ENCODE results near the gene VIPAS39. TPM values are rescaled to one million over a fixed set of nuclear protein-coding genes. Genes with fewer than 3 reads are reported as not detected.
A peak's percentile ranks its signal among the peaks of the same experiment; 100 is the strongest.

Gene VIPAS39
- total and polyA plus RNA-seq, 2 of the 4 experiments (the other 2 are of a cell fraction): 19.0 to 43.0 TPM

DNA sequence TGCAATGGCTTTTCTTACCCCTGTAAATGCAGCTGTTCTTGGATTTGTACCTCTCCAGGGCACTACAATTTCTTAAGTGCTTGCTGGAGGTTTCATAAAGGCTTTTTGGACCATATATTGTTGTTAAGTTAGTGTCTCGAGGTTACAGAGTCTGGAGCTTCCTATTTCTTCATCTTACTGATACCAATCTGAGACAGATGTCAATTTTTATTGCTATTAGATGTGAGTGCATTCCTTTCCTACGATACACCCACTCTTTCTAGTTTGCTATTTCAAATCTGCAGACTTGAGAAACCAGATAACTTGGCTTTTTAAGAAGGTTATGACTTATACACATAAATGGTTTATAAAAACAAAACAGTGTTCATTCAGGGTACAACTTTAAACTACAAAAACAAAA, 36.2 kb downstream of the VIPAS39 start:
- DNase-seq (peak; percentile 46), ATAC-seq (ENCODE audit: low read depth) (peak; percentile 35; the same call in 1 of the 2 replicates)
- peaks cover 19% of the 10 kb centered on the region for H3K36me3 ChIP-seq (ENCODE audit: control insufficient read depth, insufficient read depth, low read length)
- intact Hi-C loops (cut with micrococcal nuclease) (no loop called here), dilution Hi-C loops (cut with HindIII; ENCODE audit: low sequenced_read_pairs, unreplicated experiment) (no loop called here), in situ Hi-C loops (cut with MboI; ENCODE audit: low sequenced_read_pairs) (no loop called here)
- no peak overlapping the region for H3K4me2 ChIP-seq (ENCODE audit: low read depth, low read length)
- no peaks in the 10 kb centered on the region for H4K20me1 ChIP-seq (ENCODE audit: insufficient read depth, low read length)
- H3K4ac ChIP-seq (ENCODE audit: low read depth, low read length): no peak overlapping the region
- no peak overlapping the region for H3K14ac ChIP-seq (replicated peaks; ENCODE audit: low read depth, low read length)
- no CpG with 5 or more reads among the region's 2 CpGs for WGBS, 2 experiments (ENCODE audit: extremely low coverage in 2 of 2, insufficient read length in 1 of 2)
- H2BK15ac ChIP-seq (ENCODE audit: low read depth, low read length): no peak overlapping the region
- H3K9ac ChIP-seq (ENCODE audit: low read depth, low read length): no peak overlapping the region
- H2AFZ ChIP-seq (replicated peaks; ENCODE audit: low read length, poor library complexity): no peak overlapping the region
- H2BK20ac ChIP-seq (ENCODE audit: low read depth, low read length): no peak overlapping the region
- no peak overlapping the region for H2BK120ac ChIP-seq (ENCODE audit: low read depth, low read length)
- H3K4me1 ChIP-seq (ENCODE audit: control insufficient read depth, insufficient read depth, low read length): no peaks in the 10 kb centered on the region
- peaks cover 8% of the 10 kb centered on the region; the same call in 1 of the 2 replicates for H3K9me3 ChIP-seq (ENCODE audit: control insufficient read depth, insufficient read depth, low read length)
- no peaks in the 10 kb centered on the region for H3K27me3 ChIP-seq (ENCODE audit: control insufficient read depth, insufficient read depth, low read length)
- no peak overlapping the region for H4K91ac ChIP-seq (ENCODE audit: insufficient read depth, low read depth, low read length)
- H3K9me1 ChIP-seq (ENCODE audit: insufficient read depth, low read length): no peaks in the 10 kb centered on the region
- H3K18ac ChIP-seq (ENCODE audit: low read depth, low read length): no peak overlapping the region
- H3K56ac ChIP-seq (ENCODE audit: extremely low read depth, insufficient read depth, low read length): no peak overlapping the region
- CTCF ChIA-PET: no interaction called here
- no peak overlapping the region for H4K5ac ChIP-seq (ENCODE audit: low read depth, low read length)
- TF ChIP-seq MAZ (IDR thresholded peaks at IDR 0.05; ENCODE audit: borderline replicate concordance, low read depth, low read length) (no peak), POLR2A (IDR thresholded peaks at IDR 0.05; ENCODE audit: low read depth, low read length) (no peak), CHD1 (IDR thresholded peaks at IDR 0.05; ENCODE audit: low read depth, low read length) (no peak), RAD21 (IDR thresholded peaks at IDR 0.05; ENCODE audit: low read length) (no peak), RFX5 (IDR thresholded peaks at IDR 0.05; ENCODE audit: low read depth, low read length) (no peak), BHLHE40 (IDR thresholded peaks at IDR 0.05; ENCODE audit: low read depth, low read length) (no peak), RCOR1 (IDR thresholded peaks at IDR 0.05; ENCODE audit: insufficient replicate concordance, low read length) (no peak), SMC3 (IDR thresholded peaks at IDR 0.05; ENCODE audit: low read depth, low read length) (no peak), CEBPB (IDR thresholded peaks at IDR 0.05; ENCODE audit: low read depth, low read length) (no peak), FOS (IDR thresholded peaks at IDR 0.05; ENCODE audit: low read depth, low read length) (no peak), MAFK (IDR thresholded peaks at IDR 0.05; ENCODE audit: low read depth, low read length) (no peak), NFE2L2 (IDR thresholded peaks at IDR 0.05; ENCODE audit: low read depth, low read length) (no peak), MXI1 (IDR thresholded peaks at IDR 0.05; ENCODE audit: borderline replicate concordance, low read depth, low read length) (no peak)
- TF ChIP-seq, protein P1, sequence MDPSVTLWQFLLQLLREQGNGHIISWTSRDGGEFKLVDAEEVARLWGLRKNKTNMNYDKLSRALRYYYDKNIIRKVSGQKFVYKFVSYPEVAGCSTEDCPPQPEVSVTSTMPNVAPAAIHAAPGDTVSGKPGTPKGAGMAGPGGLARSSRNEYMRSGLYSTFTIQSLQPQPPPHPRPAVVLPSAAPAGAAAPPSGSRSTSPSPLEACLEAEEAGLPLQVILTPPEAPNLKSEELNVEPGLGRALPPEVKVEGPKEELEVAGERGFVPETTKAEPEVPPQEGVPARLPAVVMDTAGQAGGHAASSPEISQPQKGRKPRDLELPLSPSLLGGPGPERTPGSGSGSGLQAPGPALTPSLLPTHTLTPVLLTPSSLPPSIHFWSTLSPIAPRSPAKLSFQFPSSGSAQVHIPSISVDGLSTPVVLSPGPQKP (IDR thresholded peaks at IDR 0.05; ENCODE audit: borderline replicate concordance, low read depth, low read length): no peak
- TF ChIP-seq, protein P2, sequence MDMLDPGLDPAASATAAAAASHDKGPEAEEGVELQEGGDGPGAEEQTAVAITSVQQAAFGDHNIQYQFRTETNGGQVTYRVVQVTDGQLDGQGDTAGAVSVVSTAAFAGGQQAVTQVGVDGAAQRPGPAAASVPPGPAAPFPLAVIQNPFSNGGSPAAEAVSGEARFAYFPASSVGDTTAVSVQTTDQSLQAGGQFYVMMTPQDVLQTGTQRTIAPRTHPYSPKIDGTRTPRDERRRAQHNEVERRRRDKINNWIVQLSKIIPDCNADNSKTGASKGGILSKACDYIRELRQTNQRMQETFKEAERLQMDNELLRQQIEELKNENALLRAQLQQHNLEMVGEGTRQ (IDR thresholded peaks at IDR 0.05; ENCODE audit: low read depth, low read length): no peak
- TF ChIP-seq, protein P3, sequence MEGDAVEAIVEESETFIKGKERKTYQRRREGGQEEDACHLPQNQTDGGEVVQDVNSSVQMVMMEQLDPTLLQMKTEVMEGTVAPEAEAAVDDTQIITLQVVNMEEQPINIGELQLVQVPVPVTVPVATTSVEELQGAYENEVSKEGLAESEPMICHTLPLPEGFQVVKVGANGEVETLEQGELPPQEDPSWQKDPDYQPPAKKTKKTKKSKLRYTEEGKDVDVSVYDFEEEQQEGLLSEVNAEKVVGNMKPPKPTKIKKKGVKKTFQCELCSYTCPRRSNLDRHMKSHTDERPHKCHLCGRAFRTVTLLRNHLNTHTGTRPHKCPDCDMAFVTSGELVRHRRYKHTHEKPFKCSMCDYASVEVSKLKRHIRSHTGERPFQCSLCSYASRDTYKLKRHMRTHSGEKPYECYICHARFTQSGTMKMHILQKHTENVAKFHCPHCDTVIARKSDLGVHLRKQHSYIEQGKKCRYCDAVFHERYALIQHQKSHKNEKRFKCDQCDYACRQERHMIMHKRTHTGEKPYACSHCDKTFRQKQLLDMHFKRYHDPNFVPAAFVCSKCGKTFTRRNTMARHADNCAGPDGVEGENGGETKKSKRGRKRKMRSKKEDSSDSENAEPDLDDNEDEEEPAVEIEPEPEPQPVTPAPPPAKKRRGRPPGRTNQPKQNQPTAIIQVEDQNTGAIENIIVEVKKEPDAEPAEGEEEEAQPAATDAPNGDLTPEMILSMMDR (conservative IDR thresholded peaks at IDR 0.05; ENCODE audit: low read depth, low read length): no peak
- H3K4me3 ChIP-seq (ENCODE audit: insufficient read depth, low read depth, low read length): no peak overlapping the region
- no peak overlapping the region for H2AK5ac ChIP-seq (ENCODE audit: low read depth, low read length)
- no peaks in the 10 kb centered on the region for H3K79me1 ChIP-seq (ENCODE audit: low read depth in 1 of 2, low read length in 2 of 2)
- no peak overlapping the region for H4K8ac ChIP-seq (ENCODE audit: low read depth in 2 of 2, low read length in 2 of 2)
- BruUV-seq (replicated peaks): no TSS peak
- no peak overlapping the region for H3K27ac ChIP-seq (ENCODE audit: insufficient read depth, low read length)
- no peak overlapping the region for H2AK9ac ChIP-seq (replicated peaks; ENCODE audit: low read depth, low read length, poor library complexity)
- H2BK5ac ChIP-seq (ENCODE audit: low read depth, low read length, poor library complexity, severe bottlenecking): no peak overlapping the region
- POLR2A ChIA-PET (ENCODE audit: unreplicated experiment): no interaction called here
- H3K23ac ChIP-seq (ENCODE audit: low read depth, low read length): no peak overlapping the region
